Neutrophil (primary cell): ENCODE results near the gene ECE1.

Experiments
- H3K27ac ChIP-seq: fragments of 200-600 bp; sonication (generic); 2 replicates; pipeline ENCODE4 v1.5.1; 2016; ENCODE audit warnings: mild to moderate bottlenecking, moderate library complexity
- H3K27me3 ChIP-seq: fragments of 200-600 bp; sonication (generic); 2 replicates; pipeline ENCODE4 v1.6.0; 2016; ENCODE audit warnings: mild to moderate bottlenecking
- H3K36me3 ChIP-seq: fragments of 200-600 bp; sonication (generic); 2 replicates; pipeline ENCODE4 v1.5.1; 2017
- H3K4me1 ChIP-seq, 2 experiments: fragments of 200-600 bp in 1 of 2; sonication (generic) in 1 of 2; 1 replicate in 1 of 2; 2 replicates in 1 of 2; pipeline versions ENCODE4 v1.5.1 to v1.6.1; 2013 to 2016; ENCODE audit warnings: low read depth in 1 of 2, low read length in 1 of 2, mild to moderate bottlenecking in 1 of 2, moderate library complexity in 1 of 2; ENCODE audit not compliant: control insufficient read depth in 1 of 2, insufficient read depth in 1 of 2
- H3K4me3 ChIP-seq, 2 experiments: fragments of 200-600 bp in 1 of 2; sonication (generic) in 1 of 2; 1 replicate in 1 of 2; 2 replicates in 1 of 2; pipeline ENCODE4 v1.5.1; 2013 to 2016; ENCODE audit warnings: low read depth in 1 of 2, low read length in 1 of 2, mild to moderate bottlenecking in 1 of 2, moderate library complexity in 1 of 2
- H3K9me3 ChIP-seq: fragments of 200-600 bp; sonication (generic); 2 replicates; pipeline ENCODE4 v1.5.1; 2016
- CTCF ChIP-seq: fragments of 200-600 bp; sonication (generic); IDR thresholded peaks from 2 replicates; pipeline ENCODE4 v1.5.1; 2016; ENCODE audit warnings: antibody characterized with exemption

The ECE1 gene

GRCh38 chr1:21245688-21246229, 44.5 kb downstream of the ECE1 start:
- H3K9me3 ChIP-seq: no peaks in the 10 kb centered on the region
- peaks cover 100% of the 10 kb centered on the region for H3K36me3 ChIP-seq
- H3K4me3 ChIP-seq: no peak overlapping the region
- no peak for TF ChIP-seq CTCF
- H3K27me3 ChIP-seq: no peaks in the 10 kb centered on the region
- H3K27ac ChIP-seq: no peak overlapping the region
- no peaks in the 10 kb centered on the region for H3K4me1 ChIP-seq

GRCh38 chr1:21244986-21245687, 45.1 kb downstream of the ECE1 start:
- peaks cover 100% of the 10 kb centered on the region for H3K36me3 ChIP-seq

GRCh38 chr1:21244154-21244553, 46.1 kb downstream of the ECE1 start:
- H3K9me3 ChIP-seq: no peaks in the 10 kb centered on the region
- no peaks in the 10 kb centered on the region for H3K4me1 ChIP-seq
- H3K27me3 ChIP-seq: no peaks in the 10 kb centered on the region
- TF ChIP-seq CTCF: no peak
- peaks cover 100% of the 10 kb centered on the region for H3K36me3 ChIP-seq
- H3K4me3 ChIP-seq: no peak overlapping the region
- no peak overlapping the region for H3K27ac ChIP-seq

More at GRCh38 chr1:21244986-21245687, 45.1 kb downstream of the ECE1 start:
- H3K27ac ChIP-seq: no peak overlapping the region
- no peaks in the 10 kb centered on the region for H3K4me1 ChIP-seq
- H3K27me3 ChIP-seq: no peaks in the 10 kb centered on the region
- H3K4me3 ChIP-seq: no peak overlapping the region
- no peaks in the 10 kb centered on the region for H3K9me3 ChIP-seq
- TF ChIP-seq CTCF: peak; percentile 17

GRCh38 chr1:21242846-21243245, 47.4 kb downstream of the ECE1 start:
- Histone ChIP-seq H3K4me1 (no peaks in the 10 kb centered on the region), H3K4me3 (no peak overlapping the region), H3K9me3 (no peaks in the 10 kb centered on the region), H3K27me3 (no peaks in the 10 kb centered on the region), H3K36me3 (peaks cover 100% of the 10 kb centered on the region), H3K27ac (no peak overlapping the region)
- TF ChIP-seq CTCF: no peak

GRCh38 chr1:21241771-21242581, 48.3 kb downstream of the ECE1 start:
- TF ChIP-seq CTCF: no peak
- Histone ChIP-seq H3K27ac (no peak overlapping the region), H3K4me3 (no peak overlapping the region), H3K4me1 (no peaks in the 10 kb centered on the region), H3K27me3 (no peaks in the 10 kb centered on the region), H3K36me3 (peaks cover 100% of the 10 kb centered on the region), H3K9me3 (no peaks in the 10 kb centered on the region)
